ENCODE results near the gene STAC. TPM values are rescaled to one million over a fixed set of nuclear protein-coding genes. Genes with fewer than 3 reads are reported as not detected.

The STAC gene
- total RNA-seq, result 10 to 100 TPM; 42.5 to 62.3 TPM

DNA sequence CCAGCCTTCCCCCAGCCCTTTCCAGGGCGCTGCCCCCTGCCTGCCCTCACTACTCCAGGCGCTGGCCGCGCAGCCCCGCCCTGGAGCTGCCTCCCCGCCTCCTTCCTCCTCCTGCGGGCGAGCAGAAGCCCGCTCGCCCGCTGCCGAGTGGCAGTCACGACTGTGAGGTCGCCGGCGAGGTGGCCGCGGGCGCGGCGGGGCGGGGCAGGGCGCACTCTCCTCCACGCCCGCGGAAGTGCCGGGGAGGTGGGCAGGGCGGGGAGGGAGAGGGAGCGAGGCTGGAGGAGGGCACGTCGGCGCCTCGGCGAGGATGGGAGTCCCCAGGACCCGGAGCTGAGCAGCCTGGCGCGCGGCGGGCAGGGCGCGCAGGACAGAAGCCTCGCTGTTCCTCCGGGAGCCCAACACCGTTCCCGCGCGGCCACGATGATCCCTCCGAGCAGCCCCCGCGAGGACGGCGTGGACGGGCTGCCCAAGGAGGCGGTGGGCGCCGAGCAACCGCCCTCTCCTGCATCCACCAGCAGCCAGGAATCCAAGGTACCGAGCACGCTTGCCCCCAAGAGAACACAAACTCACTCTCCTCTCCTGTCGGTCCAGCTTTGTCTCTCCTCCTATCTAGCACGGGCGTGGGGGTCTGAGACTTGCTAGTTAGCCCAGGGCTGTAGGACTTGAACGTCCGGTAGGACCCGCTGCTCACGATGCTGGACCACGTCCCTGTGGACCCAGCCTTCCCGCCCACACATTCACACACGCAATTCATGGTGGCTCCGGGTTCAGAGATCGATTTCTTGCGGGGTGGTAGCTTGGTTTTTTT, at the start of gene STAC:
Gene STAC (plus strand): TSS at position 284 of the 811 bp plus-strand sequence. CDS start 140 bp downstream, at position 424.
- TF ChIP-seq, protein P1, sequence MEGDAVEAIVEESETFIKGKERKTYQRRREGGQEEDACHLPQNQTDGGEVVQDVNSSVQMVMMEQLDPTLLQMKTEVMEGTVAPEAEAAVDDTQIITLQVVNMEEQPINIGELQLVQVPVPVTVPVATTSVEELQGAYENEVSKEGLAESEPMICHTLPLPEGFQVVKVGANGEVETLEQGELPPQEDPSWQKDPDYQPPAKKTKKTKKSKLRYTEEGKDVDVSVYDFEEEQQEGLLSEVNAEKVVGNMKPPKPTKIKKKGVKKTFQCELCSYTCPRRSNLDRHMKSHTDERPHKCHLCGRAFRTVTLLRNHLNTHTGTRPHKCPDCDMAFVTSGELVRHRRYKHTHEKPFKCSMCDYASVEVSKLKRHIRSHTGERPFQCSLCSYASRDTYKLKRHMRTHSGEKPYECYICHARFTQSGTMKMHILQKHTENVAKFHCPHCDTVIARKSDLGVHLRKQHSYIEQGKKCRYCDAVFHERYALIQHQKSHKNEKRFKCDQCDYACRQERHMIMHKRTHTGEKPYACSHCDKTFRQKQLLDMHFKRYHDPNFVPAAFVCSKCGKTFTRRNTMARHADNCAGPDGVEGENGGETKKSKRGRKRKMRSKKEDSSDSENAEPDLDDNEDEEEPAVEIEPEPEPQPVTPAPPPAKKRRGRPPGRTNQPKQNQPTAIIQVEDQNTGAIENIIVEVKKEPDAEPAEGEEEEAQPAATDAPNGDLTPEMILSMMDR (IDR thresholded peaks at IDR 0.05), result no peak
- Histone ChIP-seq H3K27ac (peak within 1 kb of the TSS; percentile 31 to 58), H3K9me3 (no peaks in the 10 kb centered on the region), H3K27me3 (replicated peaks; ENCODE audit: insufficient read depth) (no peaks in the 10 kb centered on the region), H3K4me1 (ENCODE audit: control insufficient read depth in 1 of 2, low read depth in 2 of 2) (peaks cover 0 to 20% of the 10 kb centered on the region in 2 donors), H3K4me3 (peak within 1 kb of the TSS; percentile 87), H3K36me3 (no peaks in the 10 kb centered on the region)
- ATAC-seq (ENCODE audit: insufficient number of reproducible peaks, low FRiP score, low read depth) (peak; percentile 25), DNase-seq (ENCODE audit: low spot score) (no peak)

DNA sequence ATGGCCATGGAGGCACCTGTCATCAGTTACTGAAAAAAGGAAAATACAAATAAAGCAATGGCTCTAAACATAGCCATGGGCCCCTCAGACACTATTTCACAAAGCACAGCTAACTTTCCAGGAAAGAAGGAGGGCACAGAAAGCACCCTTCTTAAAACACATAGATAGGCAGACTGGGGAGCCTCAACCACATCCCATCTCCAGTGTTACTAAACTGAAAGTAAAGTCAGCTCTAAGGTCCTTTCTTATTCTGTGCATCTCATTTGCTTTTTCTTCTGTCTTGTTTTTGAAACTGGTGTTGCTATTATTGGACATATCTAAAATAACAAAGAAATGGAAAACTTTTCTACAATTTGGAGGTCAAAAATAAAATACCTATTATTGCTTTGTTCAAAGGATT, 48.2 kb upstream of the STAC start:
- Histone ChIP-seq H3K27ac (peak overlapping the region in 1 of 2 donors; percentile 24), H3K9me3 (no peaks in the 10 kb centered on the region), H3K4me1 (ENCODE audit: control insufficient read depth in 1 of 2, low read depth in 2 of 2) (peaks cover 0 to 15% of the 10 kb centered on the region in 2 donors), H3K4me3 (no peak overlapping the region), H3K27me3 (replicated peaks; ENCODE audit: insufficient read depth) (no peaks in the 10 kb centered on the region), H3K36me3 (no peaks in the 10 kb centered on the region)
- TF ChIP-seq, protein P1 (IDR thresholded peaks at IDR 0.05), result no peak
- no peak for ATAC-seq (ENCODE audit: insufficient number of reproducible peaks, low FRiP score, low read depth)
- no peak for DNase-seq (ENCODE audit: low spot score)

DNA sequence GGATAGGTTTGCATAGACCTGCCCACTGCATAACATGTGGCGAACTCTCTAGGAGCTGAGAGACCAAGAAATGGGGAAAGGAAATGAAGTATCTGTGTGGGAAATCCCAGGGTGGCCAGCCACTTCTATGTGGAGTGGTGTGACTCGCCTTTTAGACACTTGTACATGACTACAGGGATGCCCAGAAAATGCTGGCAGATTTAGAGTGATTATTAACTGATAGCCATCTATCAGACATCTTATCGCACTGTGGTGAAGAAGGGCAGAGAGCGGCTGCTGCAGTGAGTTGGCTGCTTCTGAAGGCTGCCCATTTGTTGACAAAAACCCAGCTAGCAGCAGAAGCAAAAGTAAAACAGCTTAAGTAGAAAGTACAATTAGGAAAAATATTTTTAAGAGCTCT, 18.1 kb upstream of the STAC start:
- no peaks in the 10 kb centered on the region for H3K9me3 ChIP-seq
- ATAC-seq (ENCODE audit: insufficient number of reproducible peaks, low FRiP score, low read depth) (no peak), DNase-seq (ENCODE audit: low spot score) (no peak)
- TF ChIP-seq, protein P1 (IDR thresholded peaks at IDR 0.05), result no peak
- H3K4me3 ChIP-seq, result no peak overlapping the region
- no peaks in the 10 kb centered on the region for H3K4me1 ChIP-seq (ENCODE audit: control insufficient read depth in 1 of 2, low read depth in 2 of 2)
- H3K27ac ChIP-seq, result no peak overlapping the region
- no peaks in the 10 kb centered on the region for H3K36me3 ChIP-seq
- H3K27me3 ChIP-seq (replicated peaks; ENCODE audit: insufficient read depth), result no peaks in the 10 kb centered on the region

GRCh38 chr3:36362973-36363372, 17.3 kb upstream of the STAC start:
- no peaks in the 10 kb centered on the region for H3K27me3 ChIP-seq (replicated peaks; ENCODE audit: insufficient read depth)
- no peak overlapping the region for H3K4me3 ChIP-seq
- ATAC-seq (ENCODE audit: insufficient number of reproducible peaks, low FRiP score, low read depth) (no peak), DNase-seq (ENCODE audit: low spot score) (no peak)
- H3K9me3 ChIP-seq, result no peaks in the 10 kb centered on the region
- TF ChIP-seq, protein P1 (IDR thresholded peaks at IDR 0.05), result no peak
- H3K27ac ChIP-seq, result no peak overlapping the region
- H3K4me1 ChIP-seq (ENCODE audit: control insufficient read depth in 1 of 2, low read depth in 2 of 2), result no peaks in the 10 kb centered on the region
- H3K36me3 ChIP-seq, result no peaks in the 10 kb centered on the region

DNA sequence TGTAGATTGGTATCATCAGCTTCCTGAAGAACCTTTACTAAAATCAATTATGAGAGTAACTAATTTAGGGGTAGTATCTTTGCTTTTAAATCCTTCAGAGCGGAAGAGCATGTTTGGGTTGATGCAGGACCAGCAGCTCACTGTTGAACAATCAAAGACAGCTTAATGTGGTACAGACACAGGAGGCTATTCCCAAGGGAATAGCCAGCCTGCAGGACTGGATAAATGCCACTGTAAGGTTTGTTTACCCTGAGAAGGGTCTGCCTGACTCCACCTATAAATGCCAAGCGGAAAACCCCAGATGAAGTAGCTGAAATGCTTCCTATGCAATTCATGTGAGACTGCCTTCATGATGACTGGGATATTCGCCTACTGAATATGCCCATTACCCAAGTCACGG, 16.0 kb upstream of the STAC start:
- Histone ChIP-seq H3K27ac (no peak overlapping the region), H3K9me3 (no peaks in the 10 kb centered on the region), H3K4me1 (ENCODE audit: control insufficient read depth in 1 of 2, low read depth in 2 of 2) (no peaks in the 10 kb centered on the region), H3K27me3 (replicated peaks; ENCODE audit: insufficient read depth) (no peaks in the 10 kb centered on the region), H3K4me3 (no peak overlapping the region), H3K36me3 (no peaks in the 10 kb centered on the region)
- ATAC-seq (ENCODE audit: insufficient number of reproducible peaks, low FRiP score, low read depth), result no peak
- TF ChIP-seq, protein P1 (IDR thresholded peaks at IDR 0.05), result no peak
- no peak for DNase-seq (ENCODE audit: low spot score)

All from thoracic aorta (tissue), 2 donors.